CD14-positive monocyte (primary cell): Measurements from ENCODE around the gene HTD2. TPM values are rescaled to one million over a fixed set of nuclear protein-coding genes. Genes with fewer than 3 reads are reported as not detected.

Experiments
- DNase-seq, 3 donors: peaks; one replicate each; pipeline ENCODE4 v3.0.0-alpha.2; 2011 to 2022
- H2AFZ ChIP-seq: 2 replicates; pipeline ENCODE4 v1.6.0; 2012; ENCODE audit warnings: mild to moderate bottlenecking, low read depth, low read length, inconsistent platforms; ENCODE audit not compliant: insufficient read depth, poor library complexity, severe bottlenecking
- H3K27ac ChIP-seq, 2 donors: 1 replicate in 1 of 2; 2 replicates in 1 of 2; pipeline ENCODE4 v1.5.1; 2012 to 2013; ENCODE audit warnings: low read length in 2 of 2, control low read depth in 1 of 2, inconsistent platforms in 1 of 2, low read depth in 1 of 2, mild to moderate bottlenecking in 1 of 2
- H3K27me3 ChIP-seq, 2 donors: one replicate each; pipeline versions ENCODE4 v1.6.0 to v1.6.1; 2011 to 2013; ENCODE audit warnings: low read length in 2 of 2; ENCODE audit not compliant: control insufficient read depth in 2 of 2, insufficient read depth in 2 of 2
- H3K36me3 ChIP-seq, 2 donors: replicated peaks in 1 of 2; 1 replicate in 1 of 2; 2 replicates in 1 of 2; pipeline versions ENCODE4 v1.5.1 to v1.6.1; 2012 to 2013; ENCODE audit warnings: low read length in 2 of 2, control low read depth in 1 of 2, inconsistent platforms in 1 of 2, mild to moderate bottlenecking in 1 of 2; ENCODE audit not compliant: insufficient read depth in 2 of 2, control insufficient read depth in 1 of 2
- H3K4me1 ChIP-seq, 2 donors: 1 replicate in 1 of 2; 2 replicates in 1 of 2; pipeline versions ENCODE4 v1.5.1 to v1.6.1; 2012 to 2013; ENCODE audit warnings: low read length in 2 of 2, control low read depth in 1 of 2, inconsistent platforms in 1 of 2, mild to moderate bottlenecking in 1 of 2, moderate library complexity in 1 of 2; ENCODE audit not compliant: insufficient read depth in 2 of 2, control insufficient read depth in 1 of 2
- H3K4me2 ChIP-seq: replicated peaks from 2 replicates; pipeline ENCODE3; 2012; ENCODE audit warnings: low read length, moderate library complexity, mild to moderate bottlenecking; ENCODE audit not compliant: poor library complexity, severe bottlenecking; ENCODE audit errors: extremely low read depth
- H3K4me3 ChIP-seq, 3 experiments: fragments of 200-600 bp in 1 of 3; sonication (generic) in 1 of 3; replicated peaks in 1 of 3; 1 replicate in 2 of 3; 2 replicates in 1 of 3; pipeline ENCODE4 v1.5.1; 2011 to 2013; ENCODE audit warnings: low read length in 3 of 3, mild to moderate bottlenecking in 3 of 3, control low read depth in 2 of 3, low read depth in 2 of 3, inconsistent platforms in 1 of 3, moderate library complexity in 1 of 3
- H3K79me2 ChIP-seq: 2 replicates; pipeline ENCODE4 v1.6.0; 2012; ENCODE audit warnings: mild to moderate bottlenecking, control low read depth, inconsistent platforms, low read length, moderate library complexity; ENCODE audit not compliant: insufficient read depth
- H3K9ac ChIP-seq: 2 replicates; pipeline ENCODE4 v1.6.0; 2017; ENCODE audit warnings: low read length, mild to moderate bottlenecking; ENCODE audit not compliant: insufficient read depth, poor library complexity, severe bottlenecking
- H3K9me3 ChIP-seq, 2 donors: replicated peaks in 1 of 2; 1 replicate in 1 of 2; 2 replicates in 1 of 2; pipeline versions ENCODE4 v1.5.1 to v1.6.1; 2012 to 2013; ENCODE audit warnings: low read length in 2 of 2, control low read depth in 1 of 2; ENCODE audit not compliant: control insufficient read depth in 1 of 2, insufficient read depth in 1 of 2
- H4K20me1 ChIP-seq: 2 replicates; pipeline ENCODE4 v1.6.0; 2012; ENCODE audit warnings: mild to moderate bottlenecking, low read length, control low read depth, moderate library complexity; ENCODE audit not compliant: insufficient read depth
- H3K27ac Mint-ChIP-seq, 7 donors: one replicate each; pipeline ENCODE4 v1.8.0; 2020; ENCODE audit warnings: mild to moderate bottlenecking in 7 of 7, mixed read lengths in 7 of 7, moderate library complexity in 6 of 7, inconsistent platforms in 2 of 7
- H3K27me3 Mint-ChIP-seq, 3 donors: one replicate each; pipeline ENCODE4 v1.8.0; 2021 to 2022; ENCODE audit warnings: low read depth in 3 of 3, mild to moderate bottlenecking in 3 of 3, mixed read lengths in 3 of 3, moderate library complexity in 3 of 3, inconsistent platforms in 1 of 3
- H3K36me3 Mint-ChIP-seq, 2 donors: one replicate each; pipeline ENCODE4 v1.8.0; 2020; ENCODE audit warnings: mixed read lengths in 2 of 2, inconsistent platforms in 1 of 2, mild to moderate bottlenecking in 1 of 2
- H3K4me1 Mint-ChIP-seq: one replicate; pipeline ENCODE4 v1.8.0; 2020; ENCODE audit warnings: mild to moderate bottlenecking, mixed read lengths
- H3K4me3 Mint-ChIP-seq, 2 donors: one replicate each; pipeline ENCODE4 v1.8.0; 2020; ENCODE audit warnings: mild to moderate bottlenecking in 2 of 2, mixed read lengths in 2 of 2, moderate library complexity in 1 of 2
- H3K9me3 Mint-ChIP-seq, 7 donors: one replicate each; pipeline ENCODE4 v1.8.0; 2020 to 2022; ENCODE audit warnings: mixed read lengths in 7 of 7, mild to moderate bottlenecking in 6 of 7, moderate library complexity in 6 of 7, inconsistent platforms in 2 of 7
- CTCF ChIP-seq: fragments of 200-600 bp; IDR thresholded peaks from one replicate; pipeline ENCODE4 v1.8.0; 2022; ENCODE audit warnings: antibody characterized with exemption, mild to moderate bottlenecking
- WGBS: methylation state at CpG from one replicate; pipeline ENCODE4 v1.1.5; 2013; ENCODE audit warnings: missing lambda C conversion rate; ENCODE audit not compliant: insufficient coverage; 5-methylcytosine and 5-hydroxymethylcytosine counted together
- intact Hi-C, 2 donors: fragments of 100-400 bp; cut with micrococcal nuclease; formaldehyde crosslinking; loops; one replicate each; pipeline versions ENCODE4 v1.15.0 to v1.15.1; 2023
- polyA plus RNA-seq, 3 donors: library from polyadenylated mRNA; depleted of rRNA in 1 of 3; unstranded in 2 of 3; stranded (reverse) in 1 of 3; fragments of 300-500 nt in 2 of 3; fragments of >200 nt in 1 of 3; fragmentation: Illumina TruSeq in 2 of 3; gene quantifications; 1 replicate in 2 of 3; 2 replicates in 1 of 3; pipeline ENCODE4 v1.2.3, GENCODE V29; 2012 to 2021

Gene HTD2
- polyA plus RNA-seq, 3 donors: 4.5 to 17.3 (median 10.5) TPM

DNA sequence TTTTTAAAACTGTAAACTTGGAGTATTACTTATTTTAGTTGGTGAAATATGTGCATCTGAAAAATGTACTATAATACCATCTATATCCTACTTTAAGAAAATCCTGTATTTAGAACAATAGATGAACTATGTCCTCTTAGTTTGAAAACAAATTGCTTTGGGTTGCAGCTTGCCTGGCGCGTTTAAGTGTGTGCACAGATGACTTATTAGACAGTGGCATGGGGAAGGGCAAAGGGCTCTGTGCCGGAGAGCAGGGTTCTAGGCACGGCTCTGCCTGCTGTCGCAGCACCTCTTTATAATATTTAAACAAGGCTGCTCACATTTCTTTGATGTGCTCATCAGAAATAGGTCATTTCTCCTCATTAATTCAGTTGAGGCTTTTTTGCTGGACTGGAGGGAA lies 36.4 kb downstream of the HTD2 start:
- Mint-ChIP-seq H3K27me3 (peaks cover 0 to 2% (median 0%) of the 10 kb centered on the region in 3 donors), H3K27ac (peak overlapping the region in 2 of 7 donors; percentile 54 to 72), H3K4me1 (peaks cover 31% of the 10 kb centered on the region), H3K36me3 (peaks cover 40 to 48% of the 10 kb centered on the region in 2 donors), H3K4me3 (no peak overlapping the region), H3K9me3 (no peaks in the 10 kb centered on the region)
- TF ChIP-seq CTCF: no peak
- Histone ChIP-seq H3K36me3 (peaks cover 18 to 47% of the 10 kb centered on the region in 2 donors), H2AFZ (no peak overlapping the region), H3K27ac (no peak overlapping the region), H3K9ac (no peak overlapping the region), H3K4me2 (no peak overlapping the region), H3K4me1 (peaks cover 0 to 8% of the 10 kb centered on the region in 2 donors), H3K4me3 (no peak overlapping the region), H3K27me3 (no peaks in the 10 kb centered on the region), H3K79me2 (peaks cover 100% of the 10 kb centered on the region), H3K9me3 (no peaks in the 10 kb centered on the region), H4K20me1 (peaks cover 51% of the 10 kb centered on the region)
- no peak for DNase-seq
- WGBS: no CpG with 5 or more reads among the region's 5 CpGs
- intact Hi-C loops: no loop called here

DNA sequence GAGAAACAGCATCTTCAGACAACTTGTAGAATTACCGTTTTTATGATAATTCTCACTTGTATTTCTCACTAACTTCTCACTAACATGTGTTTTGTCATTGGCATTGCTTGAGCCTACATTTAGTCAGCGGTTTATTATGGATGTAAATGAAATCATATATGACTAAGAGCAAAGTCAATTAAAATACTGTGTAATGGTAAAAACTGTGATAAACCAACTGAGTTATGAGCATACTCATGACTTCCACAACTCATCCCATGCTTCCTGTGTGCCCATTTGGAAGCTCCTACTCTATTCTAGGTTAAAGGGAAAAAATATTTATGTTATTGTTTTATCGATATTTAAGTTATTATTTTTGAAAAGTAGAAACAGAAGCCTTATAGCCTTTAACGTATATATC lies 39.1 kb downstream of the HTD2 start:
- no peaks in the 10 kb centered on the region for H3K9me3 Mint-ChIP-seq
- H3K9ac ChIP-seq: no peak overlapping the region
- peaks cover 20 to 25% of the 10 kb centered on the region in 2 donors for H3K4me1 ChIP-seq
- H3K36me3 ChIP-seq: peaks cover 14 to 47% of the 10 kb centered on the region in 2 donors
- no peak for TF ChIP-seq CTCF
- H4K20me1 ChIP-seq: peaks cover 61% of the 10 kb centered on the region
- no peaks in the 10 kb centered on the region for H3K9me3 ChIP-seq
- no CpG with 5 or more reads among the region's 4 CpGs for WGBS
- DNase-seq: no peak
- H3K27me3 Mint-ChIP-seq: peaks cover 0 to 2% (median 0%) of the 10 kb centered on the region in 3 donors
- H3K36me3 Mint-ChIP-seq: peaks cover 33 to 42% of the 10 kb centered on the region in 2 donors
- peaks cover 100% of the 10 kb centered on the region for H3K79me2 ChIP-seq
- H3K4me2 ChIP-seq: no peak overlapping the region
- H3K27ac ChIP-seq: peak overlapping the region in 1 of 2 donors; percentile 60
- no peaks in the 10 kb centered on the region for H3K27me3 ChIP-seq
- peaks cover 44% of the 10 kb centered on the region for H3K4me1 Mint-ChIP-seq
- H3K27ac Mint-ChIP-seq: no peak overlapping the region
- H3K4me3 ChIP-seq: no peak overlapping the region
- no peak overlapping the region for H2AFZ ChIP-seq
- no peak overlapping the region for H3K4me3 Mint-ChIP-seq
- intact Hi-C loops: no loop called here
